Measurements from ENCODE around the gene C4orf50.

DNA sequence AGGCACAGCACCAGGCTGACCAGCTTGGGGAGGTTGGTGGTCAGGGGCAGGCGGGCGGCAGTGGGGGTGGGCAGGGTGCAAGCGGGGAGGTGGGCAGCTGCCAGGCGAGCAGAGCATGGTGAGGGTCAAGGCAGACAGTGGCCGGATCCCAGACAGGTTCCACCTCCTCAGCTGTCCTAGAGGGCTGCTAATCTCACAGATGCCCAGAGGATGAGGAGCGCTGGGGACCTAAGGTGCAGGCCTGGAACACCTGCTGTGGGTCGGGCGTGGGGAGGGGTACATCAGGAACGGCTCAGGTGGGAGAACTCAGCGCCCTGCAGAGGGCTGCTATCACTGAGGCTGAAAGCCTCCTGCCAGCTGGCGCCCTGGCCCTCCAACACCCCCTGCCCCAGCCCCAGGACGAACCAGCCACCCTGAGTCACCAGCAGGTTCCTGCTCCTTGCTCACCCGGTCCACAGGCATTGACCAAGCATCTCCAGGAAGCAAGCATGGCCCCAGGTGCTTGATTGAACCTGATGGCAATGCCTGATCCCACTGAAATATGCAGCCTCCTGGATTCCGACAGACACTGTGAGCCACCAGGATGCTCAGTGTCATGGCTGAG is 28.4 kb upstream of the C4orf50 start:
- TF ChIP-seq POLR2A (IDR thresholded peaks at IDR 0.05; ENCODE audit: low read length) = no peak
- no peak for TF ChIP-seq GATA1 (IDR thresholded peaks at IDR 0.05; ENCODE audit: low read depth, low read length)

All from erythroblast (primary cell).